HUDEP-2 (cell line): ENCODE measurements around the gene SRPK3.

ENCODE experiments used
- DNase-seq, 76 experiments: peaks; one replicate each; lab custom pipeline; 2025; ENCODE audit not compliant: unreplicated experiment in 76 of 76; lab: John Stamatoyannopoulos, UW

Gene SRPK3

DNA sequence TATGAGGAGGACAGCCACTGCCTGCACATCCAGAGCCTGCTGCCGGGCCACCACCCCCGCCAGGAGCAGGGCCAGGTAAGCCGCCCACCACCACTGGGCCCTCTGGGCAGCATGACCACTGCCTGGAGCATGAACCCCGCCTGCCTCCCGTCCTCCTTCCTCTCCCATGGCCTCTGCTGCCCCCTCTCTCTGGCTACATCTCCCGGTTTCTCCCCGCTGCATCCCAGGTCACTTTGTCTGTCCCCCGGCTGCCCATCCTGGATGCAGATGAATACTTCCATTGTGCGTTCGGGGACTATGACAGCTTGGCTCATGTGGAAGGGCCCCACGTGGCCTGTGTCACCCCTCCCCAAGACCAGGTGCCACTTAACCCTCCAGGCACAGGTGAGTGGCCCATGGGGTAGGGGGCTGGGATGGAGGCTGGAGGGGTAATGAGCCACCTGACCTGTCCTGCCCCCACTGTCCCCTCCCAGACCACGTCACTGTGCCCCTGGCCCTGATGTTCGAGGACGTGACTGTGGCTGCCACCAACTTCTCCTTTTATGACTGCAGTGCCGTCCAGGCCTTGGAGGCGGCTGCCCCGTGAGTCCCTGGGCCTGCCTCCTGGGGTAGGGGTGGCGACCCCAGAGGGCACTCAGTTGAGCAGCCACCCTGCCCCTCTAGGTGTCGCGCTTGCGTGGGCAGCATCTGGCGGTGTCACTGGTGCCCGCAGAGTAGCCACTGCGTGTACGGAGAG is 10.8 kb upstream of the SRPK3 start:
- no peak for DNase-seq

GRCh38 chrX:153770601-153771414 is 10.0 kb upstream of the SRPK3 start:
- DNase-seq: no peak

DNA sequence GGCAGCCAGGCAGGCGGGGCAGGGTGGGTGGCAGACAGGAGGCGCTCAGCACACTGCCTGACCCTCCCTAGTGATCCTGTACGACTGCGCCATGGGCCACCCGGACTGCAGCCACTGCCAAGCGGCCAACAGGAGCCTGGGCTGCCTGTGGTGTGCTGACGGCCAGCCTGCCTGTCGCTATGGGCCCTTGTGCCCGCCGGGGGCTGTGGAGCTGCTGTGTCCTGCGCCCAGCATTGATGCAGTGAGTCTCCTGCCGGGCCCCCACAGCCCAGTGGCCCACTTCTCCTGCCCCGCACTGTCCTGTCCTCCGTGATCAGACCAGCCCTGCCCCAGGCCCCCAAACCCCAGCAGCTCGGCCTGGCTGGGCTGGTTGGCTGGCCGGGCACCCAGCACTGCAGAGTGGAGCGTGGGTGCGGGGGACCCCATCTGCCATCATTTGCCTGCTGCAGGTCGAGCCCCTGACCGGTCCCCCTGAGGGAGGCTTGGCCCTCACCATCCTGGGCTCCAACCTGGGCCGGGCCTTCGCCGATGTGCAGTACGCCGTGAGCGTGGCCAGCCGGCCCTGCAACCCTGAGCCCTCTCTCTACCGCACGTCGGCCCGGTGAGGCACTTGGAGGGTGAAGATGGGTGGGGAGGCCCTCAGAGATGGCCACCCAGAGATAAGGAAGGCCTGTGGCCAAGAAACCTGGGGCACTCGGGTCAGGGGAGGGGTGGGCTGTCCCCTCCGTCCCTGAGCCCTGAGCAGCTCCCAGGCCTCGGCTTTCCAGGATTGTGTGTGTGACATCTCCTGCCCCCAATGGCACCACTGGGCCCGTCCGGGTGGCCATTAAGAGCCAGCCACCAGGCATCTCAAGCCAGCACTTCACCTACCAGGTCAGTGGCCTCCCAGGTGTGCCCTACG is 9.2 kb upstream of the SRPK3 start:
- DNase-seq: no peak

- no peak for DNase-seq
Observed at GRCh38 chrX:153772316-153773217, 8.3 kb upstream of the SRPK3 start.

- DNase-seq: no peak
Observed at GRCh38 chrX:153773218-153773611, 7.6 kb upstream of the SRPK3 start.

DNA sequence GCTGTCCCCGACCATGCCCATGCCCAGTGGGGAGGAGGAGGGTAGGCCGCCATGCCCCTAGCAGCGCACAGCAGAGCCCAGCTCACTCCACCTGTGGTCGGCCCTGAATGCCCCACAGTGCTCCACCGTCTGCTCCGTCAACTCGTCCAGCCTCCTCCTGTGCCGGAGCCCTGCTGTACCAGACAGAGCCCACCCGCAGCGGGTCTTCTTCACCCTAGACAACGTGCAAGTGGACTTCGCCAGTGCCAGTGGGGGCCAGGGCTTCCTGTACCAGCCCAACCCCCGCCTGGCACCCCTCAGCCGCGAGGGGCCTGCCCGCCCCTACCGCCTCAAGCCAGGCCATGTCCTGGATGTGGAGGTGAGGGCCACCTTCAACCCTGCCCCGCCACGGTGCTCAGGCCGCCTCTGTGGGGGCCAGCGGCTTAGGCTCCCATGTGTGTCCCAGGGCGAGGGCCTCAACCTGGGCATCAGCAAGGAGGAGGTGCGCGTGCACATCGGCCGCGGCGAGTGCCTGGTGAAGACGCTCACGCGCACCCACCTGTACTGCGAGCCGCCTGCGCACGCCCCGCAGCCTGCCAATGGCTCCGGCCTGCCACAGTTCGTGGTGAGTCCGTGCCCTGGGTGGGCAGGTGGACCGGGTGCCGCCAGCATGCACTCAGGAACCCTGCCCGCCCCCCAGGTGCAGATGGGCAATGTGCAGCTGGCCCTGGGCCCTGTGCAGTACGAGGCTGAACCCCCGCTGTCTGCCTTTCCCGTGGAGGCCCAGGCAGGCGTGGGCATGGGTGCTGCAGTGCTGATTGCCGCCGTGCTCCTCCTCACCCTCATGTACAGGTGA is 6.9 kb upstream of the SRPK3 start:
- no peak for DNase-seq

DNA sequence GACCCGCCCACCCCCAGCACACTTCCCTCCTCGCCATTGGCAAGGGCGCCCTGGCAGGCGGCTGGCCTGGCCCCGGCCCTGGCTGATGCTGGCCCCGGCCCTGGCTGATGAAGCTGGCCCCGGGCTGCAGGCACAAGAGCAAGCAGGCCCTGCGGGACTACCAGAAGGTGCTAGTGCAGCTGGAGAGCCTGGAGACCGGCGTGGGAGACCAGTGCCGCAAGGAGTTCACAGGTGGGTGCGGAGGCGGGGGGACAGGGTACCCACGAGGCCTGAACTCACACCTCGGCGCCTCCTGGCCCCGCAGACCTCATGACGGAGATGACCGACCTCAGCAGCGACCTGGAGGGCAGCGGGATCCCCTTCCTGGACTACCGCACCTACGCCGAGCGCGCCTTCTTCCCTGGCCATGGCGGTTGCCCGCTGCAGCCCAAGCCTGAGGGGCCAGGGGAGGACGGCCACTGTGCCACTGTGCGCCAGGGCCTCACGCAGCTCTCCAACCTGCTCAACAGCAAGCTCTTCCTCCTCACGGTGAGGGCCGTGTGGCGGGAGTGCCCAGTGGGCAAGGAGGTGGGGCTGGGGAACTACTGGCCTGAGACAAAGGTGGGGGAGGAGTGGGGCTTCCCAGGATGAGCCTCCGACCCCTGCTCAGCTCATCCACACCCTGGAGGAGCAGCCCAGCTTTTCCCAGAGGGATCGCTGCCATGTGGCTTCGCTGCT is 6.1 kb upstream of the SRPK3 start:
- no peak for DNase-seq

- DNase-seq: no peak
Observed at GRCh38 chrX:153775293-153776119, 5.3 kb upstream of the SRPK3 start.

- DNase-seq: no peak
Observed at GRCh38 chrX:153776120-153776599, 4.7 kb upstream of the SRPK3 start.

- peak in 1 of 76 experiments; percentile 13 for DNase-seq
Observed at GRCh38 chrX:153776611-153777045, 4.2 kb upstream of the SRPK3 start.

DNA sequence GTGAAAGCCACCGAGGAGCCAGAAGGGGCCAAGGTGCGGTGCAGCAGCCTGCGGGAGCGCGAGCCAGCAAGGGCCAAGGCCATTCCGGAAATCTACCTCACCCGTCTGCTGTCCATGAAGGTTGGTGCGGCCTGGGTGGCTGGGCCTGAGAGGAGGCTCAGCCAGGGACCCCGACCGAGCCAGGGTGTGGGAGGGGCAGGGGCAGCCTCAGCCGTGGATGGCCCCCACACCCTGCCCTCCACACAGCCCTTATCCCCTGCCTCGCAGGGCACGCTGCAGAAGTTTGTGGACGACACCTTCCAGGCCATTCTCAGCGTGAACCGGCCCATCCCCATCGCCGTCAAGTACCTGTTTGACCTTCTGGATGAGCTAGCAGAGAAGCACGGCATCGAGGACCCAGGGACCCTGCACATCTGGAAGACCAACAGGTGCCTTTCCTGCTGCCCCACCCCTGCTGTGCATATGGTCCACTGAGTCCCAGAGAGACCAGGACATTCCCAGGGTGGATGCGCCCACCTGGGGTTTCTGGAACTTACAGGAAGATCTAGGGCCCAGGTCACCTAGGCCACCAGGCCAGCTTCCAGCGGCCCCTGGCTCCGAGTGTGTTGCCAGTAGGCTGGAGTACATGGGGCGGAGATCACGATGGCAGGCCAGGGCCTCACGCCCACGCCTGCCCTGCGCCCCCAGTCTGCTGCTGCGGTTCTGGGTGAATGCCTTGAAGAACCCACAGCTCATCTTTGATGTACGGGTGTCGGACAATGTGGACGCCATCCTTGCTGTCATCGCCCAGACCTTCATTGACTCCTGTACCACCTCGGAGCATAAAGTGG is 3.4 kb upstream of the SRPK3 start:
- no peak for DNase-seq

- DNase-seq: no peak
Observed at GRCh38 chrX:153778181-153778580, 2.7 kb upstream of the SRPK3 start.

DNA sequence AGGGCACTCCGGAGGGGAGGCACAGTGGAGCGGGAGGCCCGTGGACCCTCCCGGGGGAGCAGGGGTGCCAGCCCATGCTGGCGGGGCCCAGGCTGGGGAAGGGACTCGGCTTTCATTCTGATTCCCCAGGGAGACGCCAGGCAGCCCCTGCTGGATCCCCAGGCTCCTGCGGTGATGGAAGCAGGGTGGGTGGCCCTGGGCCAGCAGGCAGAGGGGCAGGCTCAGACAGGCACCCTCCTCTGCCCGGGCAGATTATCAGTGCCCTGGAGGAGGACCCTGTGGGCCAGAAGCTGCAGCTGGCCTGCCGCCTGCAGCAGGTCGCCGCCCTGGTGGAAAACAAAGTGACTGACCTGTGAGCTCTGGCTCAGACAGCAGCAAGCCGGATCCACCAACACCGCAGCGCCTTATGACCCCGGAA is 2.1 kb upstream of the SRPK3 start:
- DNase-seq: peak in 7 of 76 experiments; percentile 1 to 24 (median 18)

GRCh38 chrX:153779891-153780677 is 757 bp upstream of the SRPK3 start:
- no peak for DNase-seq

- DNase-seq: peak in 1 of 76 experiments; percentile 2
Observed at GRCh38 chrX:153781428-153782047, 697 bp downstream of the SRPK3 start.
